OCI-LY1 (cell line): ENCODE data around the gene CLEC9A.

Experiments
- H2AFZ ChIP-seq: fragments of 200-600 bp; sonication (generic), shearing (Covaris generic); 2 replicates; pipeline ENCODE4 v1.6.0; 2014; ENCODE audit warnings: antibody characterized with exemption, mild to moderate bottlenecking, low read length
- H3F3A ChIP-seq: fragments of 200-600 bp; sonication (generic), shearing (Covaris generic); 2 replicates; pipeline ENCODE4 v1.6.0; 2014; ENCODE audit warnings: mild to moderate bottlenecking, antibody characterized with exemption, low read length, moderate library complexity; ENCODE audit not compliant: insufficient read depth
- H3K27ac ChIP-seq: fragments of 200-600 bp; sonication (generic); 2 replicates; pipeline ENCODE4 v1.5.1; 2014; ENCODE audit warnings: low read length, mixed run types, mild to moderate bottlenecking, low read depth; ENCODE audit not compliant: poor library complexity, severe bottlenecking
- H3K27me3 ChIP-seq: fragments of 200-600 bp; sonication (generic); 2 replicates; pipeline ENCODE4 v1.6.0; 2014; ENCODE audit warnings: antibody characterized with exemption, mild to moderate bottlenecking, low read length, moderate library complexity; ENCODE audit not compliant: insufficient read depth
- H3K36me3 ChIP-seq: fragments of 200-600 bp; sonication (generic); 2 replicates; pipeline ENCODE4 v1.6.1; 2014; ENCODE audit warnings: mild to moderate bottlenecking, antibody characterized with exemption, low read length, moderate library complexity, mixed read lengths; ENCODE audit not compliant: insufficient read depth
- H3K4me1 ChIP-seq: fragments of 200-600 bp; sonication (generic); 2 replicates; pipeline ENCODE4 v1.5.1; 2014; ENCODE audit warnings: mild to moderate bottlenecking, low read length, moderate library complexity; ENCODE audit not compliant: insufficient read depth, severe bottlenecking
- H3K4me2 ChIP-seq: fragments of 200-600 bp; sonication (generic), shearing (Covaris generic); 2 replicates; pipeline ENCODE4 v1.6.1; 2014; ENCODE audit warnings: low read length
- H3K4me3 ChIP-seq: fragments of 200-600 bp; sonication (generic); 2 replicates; pipeline ENCODE4 v1.5.1; 2014; ENCODE audit warnings: low read length, low read depth, mild to moderate bottlenecking, mixed read lengths; ENCODE audit not compliant: poor library complexity, severe bottlenecking
- H3K79me2 ChIP-seq: fragments of 200-600 bp; shearing (Covaris generic); 2 replicates; pipeline ENCODE4 v1.6.1; 2016; ENCODE audit warnings: mixed run types, low read length, mixed read lengths; ENCODE audit not compliant: insufficient read depth
- H3K9ac ChIP-seq: fragments of 200-600 bp; sonication (generic), shearing (Covaris generic); 2 replicates; pipeline ENCODE4 v1.6.1; 2014; ENCODE audit warnings: mild to moderate bottlenecking, low read length, mixed read lengths
- H3K9me2 ChIP-seq: fragments of 200-600 bp; sonication (generic), shearing (Covaris generic); 2 replicates; pipeline ENCODE4 v1.6.1; 2014; ENCODE audit warnings: low read depth, mild to moderate bottlenecking, low read length, mixed read lengths
- H3K9me3 ChIP-seq: fragments of 200-600 bp; shearing (Covaris generic); 2 replicates; pipeline ENCODE4 v1.6.1; 2014; ENCODE audit warnings: low read length, mixed read lengths
- H4K20me1 ChIP-seq: fragments of 200-600 bp; sonication (generic), shearing (Covaris generic); 2 replicates; pipeline ENCODE4 v1.6.0; 2016; ENCODE audit warnings: mild to moderate bottlenecking, low read length; ENCODE audit not compliant: insufficient read depth
- EZH2 ChIP-seq: fragments of 200-600 bp; sonication (generic), shearing (Covaris generic); IDR thresholded peaks from 2 replicates; pipeline ENCODE4 v1.8.0; 2017; ENCODE audit warnings: borderline replicate concordance, mixed run types, mild to moderate bottlenecking, antibody characterized with exemption, low read length, moderate library complexity, mixed read lengths
- TF ChIP-seq, protein P1 (sequence below): fragments of 200-600 bp; sonication (generic), shearing (Covaris generic); IDR thresholded peaks from 2 replicates; pipeline ENCODE4 v1.5.1; 2017; ENCODE audit warnings: mild to moderate bottlenecking, antibody characterized with exemption, low read length, moderate library complexity, mixed read lengths

Gene CLEC9A

DNA sequence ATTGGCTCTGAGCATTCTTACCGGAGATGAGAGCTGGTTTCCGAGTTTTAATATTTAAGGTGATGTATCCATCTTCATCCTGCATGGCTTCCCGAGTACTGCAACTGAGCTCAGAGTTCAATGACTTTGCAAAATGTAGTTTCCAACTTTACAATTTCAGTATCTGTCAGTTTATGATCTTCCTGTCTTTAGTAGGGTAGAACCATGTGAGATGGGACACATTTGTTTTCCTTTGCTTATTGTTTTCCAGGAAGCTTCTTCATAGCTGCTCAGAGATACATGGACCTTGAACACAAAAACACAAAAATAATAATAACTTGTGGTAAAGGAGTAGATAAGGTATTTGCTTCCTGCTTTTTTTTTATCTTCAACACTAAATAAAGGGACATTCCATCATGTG is 31.5 kb upstream of the CLEC9A start, which contains the start of gene CLEC1B:
TSS of gene CLEC1B (minus strand) at position 106 of the 400 bp plus-strand sequence. CDS start at position 85, 21 bp downstream.
- H3K9me2 ChIP-seq, result no peaks in the 10 kb centered on the region
- no peak within 1 kb of the TSS for H2AFZ ChIP-seq
- H3K27ac ChIP-seq, result no peak within 1 kb of the TSS
- no peak within 1 kb of the TSS for H3K4me3 ChIP-seq
- H3F3A ChIP-seq, result no peaks in the 10 kb centered on the region
- H3K36me3 ChIP-seq, result no peaks in the 10 kb centered on the region
- H3K4me1 ChIP-seq, result no peaks in the 10 kb centered on the region
- H4K20me1 ChIP-seq, result no peaks in the 10 kb centered on the region
- TF ChIP-seq EZH2, result no peak
- TF ChIP-seq, protein P1, sequence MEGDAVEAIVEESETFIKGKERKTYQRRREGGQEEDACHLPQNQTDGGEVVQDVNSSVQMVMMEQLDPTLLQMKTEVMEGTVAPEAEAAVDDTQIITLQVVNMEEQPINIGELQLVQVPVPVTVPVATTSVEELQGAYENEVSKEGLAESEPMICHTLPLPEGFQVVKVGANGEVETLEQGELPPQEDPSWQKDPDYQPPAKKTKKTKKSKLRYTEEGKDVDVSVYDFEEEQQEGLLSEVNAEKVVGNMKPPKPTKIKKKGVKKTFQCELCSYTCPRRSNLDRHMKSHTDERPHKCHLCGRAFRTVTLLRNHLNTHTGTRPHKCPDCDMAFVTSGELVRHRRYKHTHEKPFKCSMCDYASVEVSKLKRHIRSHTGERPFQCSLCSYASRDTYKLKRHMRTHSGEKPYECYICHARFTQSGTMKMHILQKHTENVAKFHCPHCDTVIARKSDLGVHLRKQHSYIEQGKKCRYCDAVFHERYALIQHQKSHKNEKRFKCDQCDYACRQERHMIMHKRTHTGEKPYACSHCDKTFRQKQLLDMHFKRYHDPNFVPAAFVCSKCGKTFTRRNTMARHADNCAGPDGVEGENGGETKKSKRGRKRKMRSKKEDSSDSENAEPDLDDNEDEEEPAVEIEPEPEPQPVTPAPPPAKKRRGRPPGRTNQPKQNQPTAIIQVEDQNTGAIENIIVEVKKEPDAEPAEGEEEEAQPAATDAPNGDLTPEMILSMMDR, result no peak
- no peaks in the 10 kb centered on the region for H3K9me3 ChIP-seq
- H3K27me3 ChIP-seq, result no peaks in the 10 kb centered on the region
- no peak within 1 kb of the TSS for H3K4me2 ChIP-seq
- no peaks in the 10 kb centered on the region for H3K79me2 ChIP-seq
- no peak within 1 kb of the TSS for H3K9ac ChIP-seq

GRCh38 chr12:10001171-10001776 is 29.2 kb upstream of the CLEC9A start:
- no peaks in the 10 kb centered on the region for H3K27me3 ChIP-seq
- TF ChIP-seq EZH2, result no peak
- TF ChIP-seq, protein P1, result no peak
- H4K20me1 ChIP-seq, result no peaks in the 10 kb centered on the region
- H3F3A ChIP-seq, result no peaks in the 10 kb centered on the region
- H3K4me3 ChIP-seq, result no peak overlapping the region
- no peaks in the 10 kb centered on the region for H3K4me1 ChIP-seq
- no peak overlapping the region for H3K9ac ChIP-seq
- H3K36me3 ChIP-seq, result no peaks in the 10 kb centered on the region
- H3K9me3 ChIP-seq, result no peaks in the 10 kb centered on the region
- H3K27ac ChIP-seq, result no peak overlapping the region
- no peak overlapping the region for H2AFZ ChIP-seq
- no peak overlapping the region for H3K4me2 ChIP-seq
- H3K79me2 ChIP-seq, result no peaks in the 10 kb centered on the region
- H3K9me2 ChIP-seq, result no peaks in the 10 kb centered on the region

GRCh38 chr12:10012630-10013330 is 17.7 kb upstream of the CLEC9A start:
- Histone ChIP-seq H3K27me3 (no peaks in the 10 kb centered on the region), H3K9me2 (no peaks in the 10 kb centered on the region), H2AFZ (no peak overlapping the region), H4K20me1 (no peaks in the 10 kb centered on the region), H3K9me3 (no peaks in the 10 kb centered on the region), H3K4me3 (no peak overlapping the region), H3K4me1 (no peaks in the 10 kb centered on the region), H3K79me2 (no peaks in the 10 kb centered on the region), H3K27ac (no peak overlapping the region), H3K4me2 (no peak overlapping the region), H3K9ac (no peak overlapping the region), H3F3A (no peaks in the 10 kb centered on the region), H3K36me3 (no peaks in the 10 kb centered on the region)
- TF ChIP-seq, protein P1, result no peak
- TF ChIP-seq EZH2, result no peak
